ENCODE results near the gene CWC27.

The CWC27 gene

GRCh38 chr5:64873441-64873840 is 104.7 kb downstream of the CWC27 start:
- Histone ChIP-seq H4K20me1 (ENCODE audit: insufficient read depth, low read length, poor library complexity, severe bottlenecking) (no peaks in the 10 kb centered on the region), H3K36me3 (ENCODE audit: insufficient read depth, low read length) (no peaks in the 10 kb centered on the region), H3K4me3 (ENCODE audit: low read length, poor library complexity, severe bottlenecking) (no peak overlapping the region), H2AFZ (ENCODE audit: low read length) (no peak overlapping the region), H3K9me2 (replicated peaks; ENCODE audit: low read depth, low read length) (no peaks in the 10 kb centered on the region), H3K9me3 (ENCODE audit: insufficient read depth, low read depth, low read length) (no peaks in the 10 kb centered on the region), H3K4me2 (ENCODE audit: low read depth, low read length, poor library complexity, severe bottlenecking) (no peak overlapping the region), H3K27me3 (ENCODE audit: insufficient read depth, low read length, poor library complexity, severe bottlenecking) (no peaks in the 10 kb centered on the region), H3K4me1 (ENCODE audit: insufficient read depth, low read length, poor library complexity, severe bottlenecking) (no peaks in the 10 kb centered on the region), H3K9ac (ENCODE audit: low read depth, low read length, poor library complexity, severe bottlenecking) (no peak overlapping the region), H3F3A (ENCODE audit: low read depth) (no peaks in the 10 kb centered on the region), H3K79me2 (ENCODE audit: insufficient read depth, low read length) (no peaks in the 10 kb centered on the region)
- TF ChIP-seq CTCF (conservative IDR thresholded peaks at IDR 0.05; ENCODE audit: low read length) (no peak), EZH2phosphoT487 (IDR thresholded peaks at IDR 0.05; ENCODE audit: borderline replicate concordance) (no peak)

- H3K4me3 ChIP-seq (ENCODE audit: low read length, poor library complexity, severe bottlenecking): no peak overlapping the region
- no peaks in the 10 kb centered on the region for H4K20me1 ChIP-seq (ENCODE audit: insufficient read depth, low read length, poor library complexity, severe bottlenecking)
- H3F3A ChIP-seq (ENCODE audit: low read depth): no peaks in the 10 kb centered on the region
- no peaks in the 10 kb centered on the region for H3K9me3 ChIP-seq (ENCODE audit: insufficient read depth, low read depth, low read length)
- no peaks in the 10 kb centered on the region for H3K36me3 ChIP-seq (ENCODE audit: insufficient read depth, low read length)
- no peaks in the 10 kb centered on the region for H3K27me3 ChIP-seq (ENCODE audit: insufficient read depth, low read length, poor library complexity, severe bottlenecking)
- no peak overlapping the region for H2AFZ ChIP-seq (ENCODE audit: low read length)
- H3K9ac ChIP-seq (ENCODE audit: low read depth, low read length, poor library complexity, severe bottlenecking): no peak overlapping the region
- H3K79me2 ChIP-seq (ENCODE audit: insufficient read depth, low read length): no peaks in the 10 kb centered on the region
- TF ChIP-seq CTCF (conservative IDR thresholded peaks at IDR 0.05; ENCODE audit: low read length) (no peak), EZH2phosphoT487 (IDR thresholded peaks at IDR 0.05; ENCODE audit: borderline replicate concordance) (no peak)
- no peaks in the 10 kb centered on the region for H3K4me1 ChIP-seq (ENCODE audit: insufficient read depth, low read length, poor library complexity, severe bottlenecking)
- H3K9me2 ChIP-seq (replicated peaks; ENCODE audit: low read depth, low read length): no peaks in the 10 kb centered on the region
- no peak overlapping the region for H3K4me2 ChIP-seq (ENCODE audit: low read depth, low read length, poor library complexity, severe bottlenecking)
Measured at GRCh38 chr5:64874753-64875152, 106.0 kb downstream of the CWC27 start.

GRCh38 chr5:64876203-64876602 is 107.5 kb downstream of the CWC27 start:
- Histone ChIP-seq H3K36me3 (ENCODE audit: insufficient read depth, low read length) (no peaks in the 10 kb centered on the region), H4K20me1 (ENCODE audit: insufficient read depth, low read length, poor library complexity, severe bottlenecking) (no peaks in the 10 kb centered on the region), H3K4me2 (ENCODE audit: low read depth, low read length, poor library complexity, severe bottlenecking) (no peak overlapping the region), H3K4me1 (ENCODE audit: insufficient read depth, low read length, poor library complexity, severe bottlenecking) (no peaks in the 10 kb centered on the region), H3K9ac (ENCODE audit: low read depth, low read length, poor library complexity, severe bottlenecking) (no peak overlapping the region), H3K27me3 (ENCODE audit: insufficient read depth, low read length, poor library complexity, severe bottlenecking) (no peaks in the 10 kb centered on the region), H2AFZ (ENCODE audit: low read length) (no peak overlapping the region), H3F3A (ENCODE audit: low read depth) (no peaks in the 10 kb centered on the region), H3K79me2 (ENCODE audit: insufficient read depth, low read length) (no peaks in the 10 kb centered on the region), H3K4me3 (ENCODE audit: low read length, poor library complexity, severe bottlenecking) (no peak overlapping the region), H3K9me3 (ENCODE audit: insufficient read depth, low read depth, low read length) (no peaks in the 10 kb centered on the region), H3K9me2 (replicated peaks; ENCODE audit: low read depth, low read length) (no peaks in the 10 kb centered on the region)
- TF ChIP-seq EZH2phosphoT487 (IDR thresholded peaks at IDR 0.05; ENCODE audit: borderline replicate concordance) (no peak), CTCF (conservative IDR thresholded peaks at IDR 0.05; ENCODE audit: low read length) (no peak)
